ENCODE data around the gene SLC30A5. TPM values are rescaled to one million over a fixed set of nuclear protein-coding genes. Genes with fewer than 3 reads are reported as not detected.

The SLC30A5 gene
- total RNA-seq, 2 experiments from 2014 or later, result 31.4 to 49.6 TPM

GRCh38 chr5:69156456-69156855, 62.6 kb downstream of the SLC30A5 start:
- Mint-ChIP-seq H3K4me1 (no peaks in the 10 kb centered on the region), H3K36me3 (no peaks in the 10 kb centered on the region), H3K9me3 (ENCODE audit: low read depth) (no peaks in the 10 kb centered on the region), H3K27ac (no peak overlapping the region), H3K4me3 (no peak overlapping the region), H3K27me3 (no peaks in the 10 kb centered on the region)
- CTCF ChIA-PET, result no interaction called here
- DNase-seq (no peak), ATAC-seq (no peak)

- no peaks in the 10 kb centered on the region for H3K27me3 Mint-ChIP-seq
- H3K9me3 Mint-ChIP-seq (ENCODE audit: low read depth), result no peaks in the 10 kb centered on the region
- no peak overlapping the region for H3K27ac Mint-ChIP-seq
- H3K4me3 Mint-ChIP-seq, result no peak overlapping the region
- H3K36me3 Mint-ChIP-seq, result no peaks in the 10 kb centered on the region
- CTCF ChIA-PET, result no interaction called here
- DNase-seq, result no peak
- no peaks in the 10 kb centered on the region for H3K4me1 Mint-ChIP-seq
- ATAC-seq, result no peak
Measured at GRCh38 chr5:69158039-69158438, 64.2 kb downstream of the SLC30A5 start.

GRCh38 chr5:69160651-69161050, 66.8 kb downstream of the SLC30A5 start:
- CTCF ChIA-PET, result interaction anchor here (1.3 kb wide), 2 partner anchors 10 to 68 kb away, joined by 3 read pairs; no protein-coding TSS in a partner anchor
- H3K27me3 Mint-ChIP-seq, result no peaks in the 10 kb centered on the region
- peaks cover under 1% of the 10 kb centered on the region for H3K4me1 Mint-ChIP-seq
- no peak overlapping the region for H3K27ac Mint-ChIP-seq
- DNase-seq (no peak), ATAC-seq (no peak)
- H3K36me3 Mint-ChIP-seq, result no peaks in the 10 kb centered on the region
- no peaks in the 10 kb centered on the region for H3K9me3 Mint-ChIP-seq (ENCODE audit: low read depth)
- H3K4me3 Mint-ChIP-seq, result no peak overlapping the region

- ATAC-seq, result peak; percentile 99
- Mint-ChIP-seq H3K9me3 (ENCODE audit: low read depth) (no peaks in the 10 kb centered on the region), H3K4me1 (peaks cover 48% of the 10 kb centered on the region), H3K36me3 (peaks cover 40% of the 10 kb centered on the region), H3K4me3 (peak within 1 kb of the TSS; percentile 96), H3K27me3 (no peaks in the 10 kb centered on the region), H3K27ac (peak within 1 kb of the TSS; percentile 92)
- CTCF ChIA-PET, result interaction anchor here (0.8 to 3.4 kb wide), 3 partner anchors 23 to 73 kb away, joined by 3 to 18 read pairs (median 3); partner anchors contain the start of genes CENPH and SLC30A5
- peak; percentile 99 for DNase-seq
Measured at GRCh38 chr5:69166686-69167492, 73.1 kb downstream of the SLC30A5 start, which contains the start of gene CCNB1. Gene CCNB1, plus strand, starts transcription at chr5:69167150. Its CDS starts 113 bp downstream, at chr5:69167263.

GRCh38 chr5:69167493-69167855, 73.7 kb downstream of the SLC30A5 start:
- H3K36me3 Mint-ChIP-seq, result peaks cover 42% of the 10 kb centered on the region
- peak overlapping the region; percentile 96 for H3K4me3 Mint-ChIP-seq
- H3K9me3 Mint-ChIP-seq (ENCODE audit: low read depth), result no peaks in the 10 kb centered on the region
- no peaks in the 10 kb centered on the region for H3K27me3 Mint-ChIP-seq
- H3K4me1 Mint-ChIP-seq, result peaks cover 49% of the 10 kb centered on the region
- peak overlapping the region; percentile 92 for H3K27ac Mint-ChIP-seq
- no peak for ATAC-seq
- DNase-seq, result peak; percentile 42
- CTCF ChIA-PET, result interaction anchor here (1.1 to 3.4 kb wide), 3 partner anchors 10 to 74 kb away, joined by 3 to 18 read pairs (median 6); partner anchors contain the start of genes CENPH and SLC30A5

- DNase-seq (no peak), ATAC-seq (no peak)
- H3K27ac Mint-ChIP-seq, result peak overlapping the region; percentile 92
- no peaks in the 10 kb centered on the region for H3K27me3 Mint-ChIP-seq
- peaks cover 52% of the 10 kb centered on the region for H3K4me1 Mint-ChIP-seq
- peak overlapping the region; percentile 96 for H3K4me3 Mint-ChIP-seq
- CTCF ChIA-PET, result interaction anchor here (1.1 to 3.4 kb wide), 3 partner anchors 10 to 74 kb away, joined by 3 to 18 read pairs (median 6); partner anchors contain the start of genes CENPH and SLC30A5
- no peaks in the 10 kb centered on the region for H3K9me3 Mint-ChIP-seq (ENCODE audit: low read depth)
- peaks cover 45% of the 10 kb centered on the region for H3K36me3 Mint-ChIP-seq
Measured at GRCh38 chr5:69167929-69168328, 74.1 kb downstream of the SLC30A5 start.

- H3K36me3 Mint-ChIP-seq, result peaks cover 67% of the 10 kb centered on the region
- ATAC-seq (no peak), DNase-seq (no peak)
- peaks cover 57% of the 10 kb centered on the region for H3K4me1 Mint-ChIP-seq
- H3K4me3 Mint-ChIP-seq, result no peak overlapping the region
- H3K9me3 Mint-ChIP-seq (ENCODE audit: low read depth), result no peaks in the 10 kb centered on the region
- H3K27ac Mint-ChIP-seq, result no peak overlapping the region
- no peaks in the 10 kb centered on the region for H3K27me3 Mint-ChIP-seq
- CTCF ChIA-PET, result interaction anchor here (1.1 to 1.6 kb wide), 3 partner anchors 10 to 77 kb away, joined by 3 to 7 read pairs (median 3); partner anchors contain the start of gene SLC30A5
Measured at GRCh38 chr5:69170495-69170894, 76.7 kb downstream of the SLC30A5 start.

DNA sequence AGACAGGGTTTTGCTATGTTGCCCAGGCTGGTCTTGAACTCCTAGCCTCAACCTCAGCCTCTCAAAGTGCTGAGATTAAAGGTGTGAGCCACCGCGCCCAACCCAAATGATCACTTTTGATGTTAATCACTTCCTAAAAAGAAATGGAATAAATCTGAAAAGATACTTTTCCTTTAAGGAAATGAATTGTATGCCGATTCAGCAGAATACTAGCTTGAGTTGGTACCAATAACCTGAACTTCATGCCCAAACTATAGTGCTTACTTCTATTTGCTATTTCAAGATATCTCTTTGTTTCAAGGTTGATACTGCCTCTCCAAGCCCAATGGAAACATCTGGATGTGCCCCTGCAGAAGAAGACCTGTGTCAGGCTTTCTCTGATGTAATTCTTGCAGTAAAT, 77.2 kb downstream of the SLC30A5 start:
- no peak overlapping the region for H3K27ac Mint-ChIP-seq
- H3K9me3 Mint-ChIP-seq (ENCODE audit: low read depth), result no peaks in the 10 kb centered on the region
- peaks cover 70% of the 10 kb centered on the region for H3K36me3 Mint-ChIP-seq
- CTCF ChIA-PET, result interaction anchor here (1.1 to 1.6 kb wide), 2 partner anchors 10 to 77 kb away, joined by 3 to 7 read pairs; partner anchors contain the start of gene SLC30A5
- no peak overlapping the region for H3K4me3 Mint-ChIP-seq
- ATAC-seq (no peak), DNase-seq (no peak)
- no peaks in the 10 kb centered on the region for H3K27me3 Mint-ChIP-seq
- H3K4me1 Mint-ChIP-seq, result peaks cover 55% of the 10 kb centered on the region

Other genes starting within 250 kb of the SLC30A5 start
- gene CCNB1, start 73.1 kb downstream of the SLC30A5 start, total RNA-seq, result 100 to 1,000 TPM; 171 to 206 TPM
- 10 to 100 TPM; 50.2 to 55.5 TPM for gene CENPH, start 95.6 kb downstream of the SLC30A5 start, total RNA-seq
- 10 to 100 TPM; 27.5 to 29.1 TPM for gene CDK7, start 140.9 kb downstream of the SLC30A5 start, total RNA-seq
- 10 to 100 TPM in 1 of 2 experiments, 1 to 10 TPM in 1; 9.4 to 11.2 TPM for gene CCDC125, start 238.8 kb downstream of the SLC30A5 start, total RNA-seq